Gastroesophageal sphincter (tissue), 3 donors: ENCODE results near the gene NOL3.

Experiments used
- CTCF ChIP-seq, 4 experiments: fragments of 200-600 bp in 2 of 4; fragments of 450-650 bp in 2 of 4; sonication (generic) in 1 of 4; IDR thresholded peaks; one replicate each; pipeline ENCODE4 v1.5.1; 2017 to 2019; ENCODE audit warnings: antibody characterized with exemption in 4 of 4, mild to moderate bottlenecking in 2 of 4, moderate library complexity in 2 of 4
- EP300 ChIP-seq: sonication (generic); formaldehyde crosslinking; IDR thresholded peaks from one replicate; pipeline ENCODE4 v1.6.1; 2017; ENCODE audit warnings: antibody characterized with exemption, mild to moderate bottlenecking
- POLR2A ChIP-seq, 2 donors: fragments of 450-650 bp; IDR thresholded peaks; one replicate each; pipeline ENCODE4 v1.6.1; 2017; ENCODE audit warnings: antibody characterized with exemption in 2 of 2, mild to moderate bottlenecking in 2 of 2, moderate library complexity in 1 of 2
- POLR2AphosphoS5 ChIP-seq: sonication (generic); formaldehyde crosslinking; IDR thresholded peaks from one replicate; pipeline ENCODE4 v1.6.1; 2017; ENCODE audit warnings: antibody characterized with exemption

DNA sequence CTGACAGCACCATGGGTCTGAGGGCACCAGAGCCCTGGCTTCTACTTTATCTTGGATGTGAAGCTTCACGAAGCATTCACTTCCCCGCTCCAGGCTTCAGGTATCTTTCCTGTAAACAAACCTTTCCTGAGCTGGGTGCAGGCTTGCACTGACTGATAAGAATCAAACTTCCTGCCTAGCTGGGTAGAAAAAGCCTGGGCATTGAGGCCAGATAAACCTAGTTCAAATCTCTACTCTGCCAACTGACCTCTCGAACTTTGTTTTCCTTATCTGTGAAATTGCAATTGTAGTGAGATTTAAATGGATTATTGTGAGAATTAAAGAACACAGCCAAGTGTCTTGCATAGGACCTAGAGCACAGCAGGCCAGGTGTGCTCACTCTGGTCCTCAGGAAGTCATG, 53.7 kb downstream of the NOL3 start:
- no peak for TF ChIP-seq CTCF (IDR thresholded peaks at IDR 0.05)
- TF ChIP-seq EP300 = no peak
- no peak for TF ChIP-seq POLR2A (IDR thresholded peaks at IDR 0.05)
- no peak for TF ChIP-seq POLR2AphosphoS5
